GM21423 (cell line): ENCODE measurements around the gene ATP2B2.

ENCODE experiments used
- ATAC-seq: cut with Tn5 transposase; IDR thresholded peaks from one replicate; pipeline ENCODE4 v1.9.1; 2021; ENCODE audit warnings: mild to moderate bottlenecking, moderate library complexity; ENCODE audit not compliant: unreplicated experiment

Gene ATP2B2

DNA sequence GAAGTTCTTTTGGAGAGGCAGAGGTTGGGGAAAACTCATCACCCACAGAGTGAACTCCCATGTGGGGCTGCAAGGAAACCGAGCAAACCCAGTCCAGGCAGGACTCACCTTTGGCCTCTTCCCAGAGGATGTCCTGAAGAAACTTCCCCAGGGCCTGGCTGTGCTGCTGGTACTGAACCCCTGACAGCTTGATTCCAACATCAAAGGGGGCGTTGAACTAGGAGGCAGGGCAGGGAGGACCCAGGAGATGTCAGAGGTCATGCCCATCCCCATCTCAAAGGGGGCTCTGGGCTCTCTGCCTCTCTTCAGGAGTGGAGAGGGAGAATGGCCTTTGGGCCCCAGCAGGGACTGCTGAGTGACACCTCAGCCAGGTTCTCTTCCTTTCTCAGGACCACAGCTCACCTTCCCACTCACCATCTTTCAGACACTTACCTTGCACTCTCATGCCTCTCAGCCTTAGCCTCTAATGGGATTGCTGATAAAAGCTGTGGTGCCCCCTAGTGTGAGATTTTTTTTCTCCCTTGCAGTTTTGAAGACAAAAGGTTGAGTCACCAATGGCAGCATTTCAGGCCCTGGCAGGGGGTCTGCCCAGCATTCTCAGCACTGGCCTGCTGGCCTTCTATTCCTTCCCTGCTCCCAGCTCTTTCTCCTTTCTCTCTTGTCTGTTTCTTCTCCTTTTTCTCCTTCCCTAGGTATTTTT, 218.6 kb downstream of the ATP2B2 start:
- ATAC-seq = no peak

DNA sequence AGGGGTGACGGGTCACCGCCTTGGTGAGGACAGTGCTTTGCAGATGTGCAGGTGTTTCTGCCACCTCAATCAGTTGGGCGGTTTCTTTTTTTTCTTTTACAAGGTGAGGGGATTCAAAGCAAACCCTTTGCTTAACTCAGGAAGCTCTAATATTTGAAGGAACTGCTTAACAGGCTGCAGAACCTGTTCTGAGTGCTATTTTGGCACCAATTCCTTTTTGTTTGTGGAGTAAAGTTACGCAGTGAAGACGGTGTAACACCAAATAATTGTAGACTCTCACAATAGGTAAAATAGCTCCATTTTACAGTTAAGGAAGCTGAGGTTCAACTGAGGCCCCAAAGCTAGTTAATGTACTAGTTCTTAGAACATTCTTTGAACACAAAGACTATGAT, 219.3 kb downstream of the ATP2B2 start:
- no peak for ATAC-seq

DNA sequence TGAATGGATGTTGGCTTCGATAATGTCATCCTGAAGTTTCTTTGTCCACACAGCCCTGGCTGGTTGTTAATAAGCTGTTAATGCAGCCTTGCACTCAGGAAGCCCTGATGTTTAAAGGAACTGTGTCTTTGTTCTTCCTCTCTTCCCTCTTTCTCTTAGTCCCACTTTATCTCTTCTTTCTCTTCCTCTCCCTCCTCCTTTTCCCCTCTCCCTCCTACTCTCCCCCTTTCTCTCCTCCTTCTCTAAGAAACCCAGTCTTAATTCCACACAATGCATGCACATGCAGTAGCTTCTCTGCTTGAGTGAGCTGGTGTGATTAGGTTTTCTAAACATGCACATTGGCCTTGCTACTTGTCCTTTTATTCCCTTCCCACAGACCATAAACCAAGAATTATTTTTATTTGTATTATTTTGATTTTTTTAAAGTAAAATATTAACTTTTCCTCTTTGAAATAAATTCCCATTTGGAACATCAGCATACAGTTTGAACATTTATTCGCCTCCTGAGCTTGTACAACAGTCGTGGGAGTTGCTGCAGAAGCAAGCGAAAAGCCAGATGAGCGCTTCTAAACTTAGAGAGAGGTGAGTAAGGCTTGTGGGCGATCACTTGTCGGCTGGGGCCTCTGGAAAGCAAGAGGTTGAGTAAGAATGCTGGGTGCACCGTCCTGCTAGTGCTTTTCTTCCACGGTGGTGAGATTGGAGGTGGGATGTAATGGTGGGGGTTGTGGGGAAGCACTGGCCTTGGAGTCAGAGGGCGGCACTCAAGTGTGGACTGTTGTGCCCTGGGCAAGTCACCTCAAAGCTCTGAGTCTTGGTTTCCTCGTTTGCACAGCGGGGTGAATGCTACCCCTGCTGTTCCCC, 219.9 kb downstream of the ATP2B2 start:
- ATAC-seq = no peak

DNA sequence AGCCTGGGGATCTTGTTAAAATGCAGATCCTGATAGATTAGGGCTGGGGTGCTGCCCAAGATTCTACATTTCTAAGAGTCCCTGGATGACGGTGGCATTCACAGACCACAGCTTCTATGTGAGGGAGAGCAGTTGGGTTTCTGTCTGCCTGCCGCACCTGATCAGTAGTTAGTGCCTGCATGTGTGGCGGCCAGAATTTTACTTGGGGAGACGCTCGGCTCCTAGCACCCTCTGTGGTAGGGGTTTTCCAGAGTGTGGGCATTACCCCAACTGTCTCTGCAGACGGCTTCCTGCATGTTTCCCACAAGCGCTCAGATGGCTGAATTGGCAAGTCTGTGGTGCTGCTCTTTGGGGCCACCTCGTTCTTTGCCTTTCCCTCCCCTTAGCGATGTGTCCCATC, 220.9 kb downstream of the ATP2B2 start:
- no peak for ATAC-seq

DNA sequence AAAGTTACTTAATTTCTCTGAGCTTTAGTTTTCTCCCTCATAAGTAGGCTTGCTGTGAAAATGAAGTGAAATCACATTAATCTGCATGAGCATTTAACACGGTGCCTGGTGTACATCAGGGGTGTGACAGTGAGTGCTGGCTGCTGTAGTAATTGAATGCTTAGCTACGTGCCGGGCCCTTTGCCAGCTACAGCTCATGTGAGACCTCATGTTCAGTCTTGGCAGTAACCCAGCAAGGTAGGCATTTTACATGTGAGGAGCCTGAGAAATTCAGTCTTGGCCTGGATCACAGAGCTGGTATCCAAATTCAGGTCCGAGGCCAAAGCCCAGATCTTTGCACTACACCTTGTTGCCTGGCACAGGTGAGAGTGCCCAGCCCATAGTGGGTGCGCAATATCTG, 221.7 kb downstream of the ATP2B2 start:
- no peak for ATAC-seq

DNA sequence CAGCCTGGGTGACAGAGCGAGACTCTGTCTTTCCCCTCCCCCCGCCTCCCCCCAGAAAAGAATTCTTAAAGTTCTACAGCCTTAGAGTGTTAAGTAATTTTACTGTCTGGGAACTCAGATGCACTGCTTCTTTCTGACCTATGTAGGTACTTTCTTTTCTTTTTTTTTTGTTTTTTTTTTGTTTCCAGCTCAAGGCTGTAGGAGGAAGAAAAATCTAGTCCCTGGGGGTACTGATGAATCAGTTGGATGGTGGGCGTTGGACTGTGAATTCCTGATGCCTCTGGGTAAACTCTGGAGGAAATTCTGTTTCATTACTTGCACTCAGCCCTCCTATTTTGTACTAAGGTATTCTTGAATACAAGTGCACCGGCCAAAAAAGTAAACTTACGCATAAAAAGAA, 223.4 kb downstream of the ATP2B2 start:
- ATAC-seq = no peak

DNA sequence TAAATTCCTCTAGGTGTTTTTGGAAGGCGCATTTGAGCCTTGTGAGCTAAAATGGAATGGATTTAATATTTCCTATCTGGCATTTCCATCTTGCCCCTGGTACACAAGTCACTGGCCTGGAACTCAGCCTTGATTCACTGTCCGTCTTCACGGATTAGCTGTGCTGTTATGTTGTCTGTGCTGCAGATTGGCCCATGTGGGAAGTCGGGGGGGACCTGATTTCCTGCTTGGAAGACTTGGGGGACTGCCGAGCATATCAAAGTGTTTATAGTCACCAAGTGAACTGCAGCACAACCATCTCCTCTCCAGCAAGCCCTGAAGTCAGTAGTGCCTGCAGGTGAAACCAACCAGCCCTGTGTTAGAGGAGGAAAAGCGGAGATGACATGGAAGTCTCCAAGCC, 224.8 kb downstream of the ATP2B2 start:
- ATAC-seq = no peak

DNA sequence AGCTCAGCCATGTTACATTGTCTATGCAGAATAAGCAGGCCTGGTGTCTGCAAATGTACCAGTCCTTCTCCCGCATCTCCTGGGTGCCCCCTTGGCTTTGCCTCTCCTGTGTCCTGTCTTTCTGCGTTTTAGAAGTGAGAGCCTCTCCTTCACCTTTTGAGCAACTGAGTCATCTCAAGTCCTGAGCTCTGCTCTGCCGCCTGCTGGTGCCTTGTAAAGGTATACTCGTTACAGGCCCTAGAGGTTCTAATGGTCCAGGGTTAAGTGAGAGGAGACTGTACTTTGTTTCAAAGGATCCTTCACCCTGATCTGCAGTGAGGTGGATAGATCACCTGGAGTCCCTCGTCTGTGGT, 225.2 kb downstream of the ATP2B2 start:
- ATAC-seq = no peak

DNA sequence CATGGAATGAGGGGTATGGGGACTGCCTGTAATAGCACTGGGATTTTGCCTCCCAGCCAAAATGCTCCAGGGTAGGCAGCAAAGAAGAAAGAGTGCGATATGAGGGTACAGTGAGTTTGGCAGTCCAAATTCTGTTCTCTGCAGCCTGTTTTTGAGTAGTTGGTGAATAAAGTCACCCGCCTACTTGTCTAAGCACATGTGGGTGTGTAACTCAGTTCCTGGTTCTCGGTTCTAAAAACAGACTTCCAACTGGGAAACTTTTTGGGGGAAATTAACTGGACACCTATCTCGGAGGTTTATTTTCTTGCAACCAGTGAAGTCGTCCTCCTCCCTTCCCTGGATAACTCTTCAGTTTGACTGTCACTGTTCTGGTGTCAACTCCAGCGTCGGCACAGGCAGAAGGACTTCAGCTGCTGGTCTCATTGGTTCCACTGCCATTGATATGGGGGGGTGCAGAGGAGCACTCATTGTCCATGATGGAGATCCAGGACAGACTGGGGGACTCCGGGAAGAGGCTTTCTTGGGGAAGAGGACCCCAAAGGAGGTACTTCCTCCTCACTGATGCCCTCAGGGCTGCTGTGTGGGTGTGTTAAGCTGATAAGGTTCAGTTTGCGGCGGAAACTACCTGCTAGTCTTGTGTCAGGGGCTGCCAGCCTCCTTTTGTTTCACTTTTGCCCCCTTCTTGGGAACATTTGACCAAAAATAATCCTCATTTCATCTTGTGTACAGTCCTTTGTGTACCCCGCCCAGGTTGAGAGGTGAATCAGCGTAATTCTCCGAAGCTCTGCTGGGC, 225.8 kb downstream of the ATP2B2 start:
- ATAC-seq = no peak

DNA sequence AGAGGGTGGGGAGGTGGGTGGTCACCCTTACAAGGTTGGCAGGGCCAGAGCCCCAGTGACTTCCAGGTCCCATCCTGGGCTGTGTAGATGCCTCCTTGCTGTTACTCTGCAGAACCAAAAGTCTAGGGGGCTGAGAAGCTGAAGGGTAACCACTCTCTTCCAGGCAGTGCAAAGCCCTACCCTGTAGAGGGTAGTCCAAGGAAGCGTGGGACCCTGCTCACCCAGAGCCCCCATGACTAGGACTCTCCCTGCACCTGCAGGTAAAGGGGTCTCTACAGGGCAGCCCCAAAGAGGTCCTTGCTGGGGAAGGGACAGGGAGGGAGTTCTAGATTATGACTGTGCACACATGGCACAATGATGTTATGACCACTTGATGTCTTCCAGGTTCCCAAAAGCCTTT, 226.9 kb downstream of the ATP2B2 start:
- ATAC-seq = no peak

DNA sequence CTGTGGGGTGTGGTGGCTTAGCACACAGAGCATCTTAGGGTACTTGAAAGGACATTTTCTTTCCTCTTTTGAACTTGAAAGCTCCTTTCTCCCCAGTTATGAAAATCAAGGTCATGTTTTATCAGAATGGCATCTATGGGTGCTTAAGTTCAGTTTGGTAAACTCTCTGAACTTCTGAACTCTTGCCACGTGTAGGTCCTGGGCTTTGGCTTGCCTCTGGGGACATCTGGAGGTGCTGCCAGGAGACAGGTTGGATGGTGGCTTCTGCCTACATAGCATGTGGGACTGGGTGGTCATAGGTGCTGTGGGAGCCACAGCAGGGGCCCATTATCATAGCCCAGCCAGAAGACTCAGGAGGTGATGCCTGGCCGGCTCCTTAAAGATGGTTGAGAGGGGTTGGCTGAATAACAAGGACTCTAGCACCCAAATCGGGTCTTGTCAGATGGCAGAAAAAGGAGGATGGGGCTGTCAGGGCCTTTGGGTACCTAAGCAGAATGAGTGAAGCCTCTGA, 228.2 kb downstream of the ATP2B2 start:
- no peak for ATAC-seq

DNA sequence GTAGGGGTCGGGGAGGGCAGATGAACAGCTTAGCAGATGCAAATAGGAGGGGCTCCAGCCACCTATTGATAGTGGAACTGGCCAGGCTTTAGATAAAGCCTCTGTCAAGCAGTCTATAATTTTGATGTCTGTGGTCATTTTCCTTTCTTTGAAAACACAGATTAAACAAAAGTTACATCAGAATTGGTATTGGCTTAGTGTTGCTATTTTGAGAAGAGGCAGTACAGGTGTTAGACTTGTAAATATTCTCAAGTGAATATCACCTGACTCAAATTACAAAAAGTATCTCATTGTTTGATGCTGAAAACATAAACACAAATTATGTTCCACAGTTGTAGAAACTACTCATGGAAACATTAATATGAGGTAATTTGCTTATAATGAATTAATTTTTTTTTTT, 230.8 kb downstream of the ATP2B2 start:
- no peak for ATAC-seq
